ENCODE measurements around the gene CREB3L4.

- TF ChIP-seq POLR2A (IDR thresholded peaks at IDR 0.05; ENCODE audit: low read depth, low read length) (no peak), TAF1 (IDR thresholded peaks at IDR 0.05; ENCODE audit: low read depth, low read length) (no peak), POLR2AphosphoS5 (IDR thresholded peaks at IDR 0.05; ENCODE audit: low read depth, low read length) (no peak)
Observed at GRCh38 chr1:153921803-153922075, 46.0 kb upstream of the CREB3L4 start.

Measured in GM12891 (cell line).